Superior temporal gyrus (tissue), 1 donor: ENCODE results near the gene LACTBL1.
"Not testable (repeated sequence)": the region's sequence is repeated elsewhere in the genome, so short reads cannot be mapped to it uniquely, and the experiment has no call there.

ENCODE experiments used
- DNase-seq: peaks from one replicate; pipeline ENCODE4 v3.0.0-alpha.2; 2016; ENCODE audit errors: extremely low spot score

The LACTBL1 gene

DNA sequence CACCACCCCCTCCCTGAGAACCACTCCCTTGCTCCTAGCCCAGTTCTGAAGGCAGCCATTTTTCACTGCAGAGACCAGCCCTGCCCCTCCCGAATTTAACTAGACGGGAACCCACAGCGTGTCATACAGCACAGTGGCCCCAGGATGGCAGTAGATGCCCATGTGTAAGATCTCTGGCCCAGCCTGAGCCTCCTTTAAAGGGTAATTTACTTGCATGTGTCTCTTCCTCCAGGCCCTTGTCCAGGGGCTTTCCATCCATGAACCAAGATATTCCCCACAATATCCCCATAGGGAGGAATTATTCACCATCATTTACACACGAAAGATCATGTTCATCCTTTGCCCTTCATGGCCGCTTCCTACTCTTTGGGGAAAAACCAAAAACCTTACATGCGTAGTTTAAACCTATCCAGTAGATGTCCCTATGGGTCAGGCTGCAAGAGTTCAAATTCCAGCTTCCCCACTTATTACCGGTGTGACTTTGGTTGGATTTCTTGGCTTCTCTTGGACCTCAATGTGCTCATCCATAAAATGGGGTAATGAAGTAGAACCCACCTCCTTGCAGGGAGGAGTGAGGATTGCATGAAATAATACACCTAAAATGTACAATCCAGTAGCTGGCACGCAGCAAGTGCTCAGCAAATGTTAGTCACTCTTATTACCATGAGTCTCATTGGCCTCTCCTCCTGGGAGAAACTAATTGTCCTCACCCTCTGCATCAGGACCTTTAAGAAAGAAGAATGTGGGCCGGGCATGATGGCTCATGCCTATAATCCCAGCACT is 4.0 kb upstream of the LACTBL1 start:
- peak; percentile 73 for DNase-seq

DNA sequence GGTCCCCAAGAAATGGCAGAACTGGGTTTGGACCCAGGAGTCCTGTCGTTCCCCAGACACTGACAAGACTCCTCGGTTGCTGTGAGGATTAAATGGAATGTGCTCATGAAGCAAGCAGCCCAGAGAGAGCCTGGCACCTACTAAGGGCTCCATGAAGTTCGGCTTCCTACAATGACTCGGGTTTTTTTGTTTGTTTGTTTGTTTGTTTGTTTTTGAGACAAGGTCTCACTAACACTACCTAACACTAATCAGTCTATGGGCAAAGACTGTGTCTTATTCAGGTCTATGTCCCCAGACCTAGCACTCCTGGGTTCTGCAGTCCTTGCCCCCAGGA is 3.4 kb upstream of the LACTBL1 start:
- no peak for DNase-seq

DNA sequence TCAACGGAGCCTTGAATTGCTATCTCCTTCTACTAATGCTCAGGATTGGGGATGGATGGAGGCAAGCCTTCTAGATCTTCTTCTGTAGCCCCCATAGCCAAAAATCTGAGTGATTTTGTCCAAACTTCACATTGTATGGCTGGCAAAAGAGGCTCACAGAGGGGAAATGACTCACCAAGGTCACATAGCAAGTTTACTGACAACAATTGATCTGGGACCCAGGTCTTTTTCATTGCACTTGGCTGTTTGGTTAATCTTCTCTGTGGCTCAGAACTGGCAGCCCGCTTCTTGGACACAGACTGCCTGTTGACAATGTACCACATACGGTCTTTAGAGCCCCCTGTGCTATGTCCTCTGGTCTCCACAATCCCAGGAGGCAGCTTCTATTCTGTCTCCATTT is 3.0 kb upstream of the LACTBL1 start:
- no peak for DNase-seq

DNA sequence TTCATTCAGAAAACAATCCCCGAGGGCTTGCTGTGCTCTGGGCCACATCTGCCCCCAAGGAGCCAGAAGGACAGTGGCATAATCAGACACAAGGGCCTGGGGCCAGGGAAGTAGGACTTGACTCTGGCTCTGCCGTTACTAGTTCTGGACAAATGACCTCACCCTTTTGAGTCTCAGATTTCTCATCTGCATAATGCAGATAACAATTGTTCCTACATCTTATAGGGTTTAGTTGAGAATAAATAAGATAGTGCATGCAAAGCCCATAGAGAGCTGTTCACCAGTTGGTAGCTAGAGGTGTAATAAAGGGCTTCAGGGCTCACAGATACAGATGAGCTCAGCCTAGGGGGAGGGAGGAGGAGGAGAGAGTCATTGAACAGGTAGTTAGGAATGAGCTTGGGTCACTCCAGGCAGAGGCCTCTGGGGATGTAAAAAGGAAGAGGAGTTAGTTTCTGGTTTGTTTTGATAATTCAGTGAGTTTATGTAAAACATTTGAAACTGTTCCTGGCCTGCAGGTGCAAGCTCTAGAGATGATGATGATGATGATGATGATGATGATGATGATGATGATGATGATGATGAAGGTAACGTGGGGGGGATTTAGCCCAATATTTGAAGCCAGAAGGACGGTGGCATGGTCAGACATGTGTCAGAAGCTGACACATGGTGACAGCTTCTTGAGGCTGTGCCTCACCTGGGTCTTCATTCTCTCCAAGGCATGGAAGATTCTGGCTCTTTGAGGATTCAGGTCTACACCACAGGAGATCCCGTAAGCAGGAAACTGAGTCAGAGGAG is 858 bp downstream of the LACTBL1 start:
- no peak for DNase-seq

DNA sequence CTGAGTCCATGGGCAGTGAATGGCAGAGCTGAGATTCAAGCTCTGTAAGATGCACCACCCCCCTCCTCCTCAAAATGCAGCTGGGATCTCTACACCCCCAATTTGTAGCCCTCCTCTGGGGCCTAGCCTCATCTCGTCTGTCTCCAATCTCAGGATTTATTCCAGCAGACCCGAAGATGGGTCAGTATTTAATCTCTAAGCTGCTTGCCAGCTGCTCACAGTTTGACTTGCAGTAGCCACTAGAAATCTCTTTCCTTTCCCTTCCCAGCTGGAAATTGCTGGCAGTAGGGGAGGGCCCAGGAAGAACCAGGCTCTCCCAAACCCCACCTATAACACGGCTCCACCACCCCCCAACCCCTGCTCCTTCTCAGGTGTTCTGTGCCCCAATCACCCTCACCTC is 1.5 kb downstream of the LACTBL1 start:
- DNase-seq = no peak

DNA sequence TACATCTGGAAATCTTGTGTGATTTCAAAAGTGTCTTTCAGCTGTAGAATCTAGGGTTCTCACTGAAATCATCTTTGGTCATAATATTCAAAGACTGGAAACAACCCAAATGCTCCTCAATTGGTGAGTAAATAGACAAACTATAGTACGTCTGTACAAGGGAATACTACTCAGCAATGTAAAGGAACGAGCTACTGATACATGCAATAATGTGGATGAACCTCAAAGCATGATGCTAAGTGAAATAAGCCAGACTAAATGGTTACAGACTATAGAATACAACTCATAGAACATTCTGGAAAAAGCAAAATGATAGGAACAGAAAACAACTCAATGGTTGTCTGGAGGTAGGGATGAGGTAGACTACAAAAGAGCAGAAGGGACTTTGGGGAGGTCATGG is 2.6 kb downstream of the LACTBL1 start:
- DNase-seq = no peak

DNA sequence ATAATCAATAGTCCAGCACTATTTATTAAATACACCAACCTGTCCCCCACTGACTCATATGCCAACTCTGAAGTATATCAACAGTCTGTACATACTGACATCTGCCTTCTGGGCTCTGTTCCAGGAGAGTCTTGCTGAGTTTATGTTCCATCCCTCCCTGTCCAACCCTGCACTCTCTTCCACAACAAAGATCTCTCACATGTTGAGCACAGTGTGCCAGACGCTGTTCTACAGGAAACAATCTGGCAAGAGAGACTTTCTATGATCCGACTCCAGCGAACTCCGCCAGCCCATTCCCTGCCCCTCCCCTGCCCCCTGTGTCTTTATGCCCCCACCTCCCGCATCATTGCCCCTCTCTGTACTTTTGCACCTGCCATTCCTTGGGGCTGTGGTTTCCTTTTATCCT is 3.4 kb downstream of the LACTBL1 start:
- DNase-seq = no peak

DNA sequence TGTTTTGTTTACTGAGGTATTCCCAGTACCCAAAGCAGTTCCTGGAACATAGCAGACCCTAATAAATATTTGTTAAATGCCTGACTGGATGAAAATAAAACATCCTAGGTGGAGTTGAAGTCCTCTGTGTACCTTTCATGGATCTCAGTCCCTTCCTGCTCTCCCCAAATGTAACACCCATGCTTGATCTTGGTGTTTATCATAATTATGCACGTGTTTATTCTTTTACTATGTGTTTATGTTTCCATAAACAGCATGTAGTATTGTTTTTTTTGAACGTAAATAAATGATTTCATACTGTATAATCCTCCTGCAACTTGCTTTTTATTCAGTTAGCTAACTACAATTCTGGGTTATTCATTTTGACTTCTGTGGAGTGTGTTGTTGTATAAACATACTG is 4.8 kb downstream of the LACTBL1 start:
- no peak for DNase-seq

DNA sequence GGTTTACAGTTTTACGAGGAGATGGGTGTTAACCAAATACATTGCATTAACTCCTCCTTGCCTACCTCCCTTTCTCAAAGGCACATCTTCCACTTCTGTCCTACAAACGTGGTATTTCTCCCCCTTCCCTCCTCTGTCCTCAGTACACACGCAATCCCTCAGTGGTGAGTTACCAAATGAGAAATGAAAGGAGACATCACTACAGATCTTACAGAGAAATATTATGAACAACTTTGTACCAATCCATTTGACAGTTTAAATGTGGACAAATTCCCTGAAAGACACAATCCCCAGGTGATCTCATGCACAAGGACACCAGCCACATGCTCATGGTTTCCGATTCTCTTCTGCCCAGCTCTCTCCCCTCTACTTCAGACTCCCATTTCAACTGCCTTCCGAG is 6.4 kb downstream of the LACTBL1 start:
- DNase-seq = no peak

DNA sequence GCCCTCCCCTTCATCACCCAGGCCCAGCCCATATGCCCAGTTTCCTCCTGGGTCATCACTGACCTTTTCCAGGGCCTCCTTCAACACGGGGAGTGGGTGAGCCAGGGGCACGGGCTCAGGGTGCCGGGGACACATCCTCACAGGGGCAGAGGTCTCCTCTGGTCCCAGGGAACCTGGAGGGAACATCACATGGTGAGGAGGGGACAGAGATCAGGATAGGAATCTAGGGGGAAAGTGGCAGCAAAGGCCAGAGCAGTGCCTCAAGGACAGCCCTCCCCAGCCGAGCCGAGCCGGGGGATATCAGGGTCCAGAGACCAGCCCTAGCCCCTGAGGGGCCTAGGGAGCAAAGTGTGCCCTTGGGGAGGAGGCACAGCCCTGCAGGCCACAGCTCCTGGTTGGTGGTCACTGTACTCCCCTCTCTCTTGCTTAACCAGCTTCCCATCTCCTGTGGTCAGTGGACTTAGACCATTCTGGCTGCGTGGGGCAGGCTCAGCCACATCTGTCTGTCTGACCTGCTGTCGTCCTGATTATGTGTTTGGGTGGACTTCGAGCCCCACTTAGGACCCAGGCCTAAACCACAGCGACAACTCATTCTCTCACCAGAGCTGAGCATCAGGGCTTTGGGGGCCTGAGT is 9.5 kb downstream of the LACTBL1 start:
- no peak for DNase-seq

DNA sequence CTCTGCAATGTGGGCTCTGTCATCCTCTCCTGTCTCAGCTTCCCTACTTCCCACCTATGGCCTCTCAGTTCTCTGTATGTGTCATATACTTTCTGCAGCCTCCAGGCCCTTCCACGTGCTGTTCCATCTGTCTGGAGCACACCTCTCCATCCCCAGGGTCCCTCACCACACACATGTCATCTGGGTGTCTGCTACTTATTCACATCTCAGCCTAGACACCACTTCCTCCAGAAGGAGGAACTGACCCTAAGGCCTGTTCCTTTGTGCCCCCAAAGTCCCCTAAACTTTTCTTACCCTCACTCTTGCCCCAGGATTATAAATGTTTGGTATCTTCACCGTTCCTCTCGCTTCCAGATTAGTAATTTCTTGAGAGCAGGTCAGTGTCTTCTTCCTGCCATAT is 10.1 kb downstream of the LACTBL1 start:
- DNase-seq = no peak

DNA sequence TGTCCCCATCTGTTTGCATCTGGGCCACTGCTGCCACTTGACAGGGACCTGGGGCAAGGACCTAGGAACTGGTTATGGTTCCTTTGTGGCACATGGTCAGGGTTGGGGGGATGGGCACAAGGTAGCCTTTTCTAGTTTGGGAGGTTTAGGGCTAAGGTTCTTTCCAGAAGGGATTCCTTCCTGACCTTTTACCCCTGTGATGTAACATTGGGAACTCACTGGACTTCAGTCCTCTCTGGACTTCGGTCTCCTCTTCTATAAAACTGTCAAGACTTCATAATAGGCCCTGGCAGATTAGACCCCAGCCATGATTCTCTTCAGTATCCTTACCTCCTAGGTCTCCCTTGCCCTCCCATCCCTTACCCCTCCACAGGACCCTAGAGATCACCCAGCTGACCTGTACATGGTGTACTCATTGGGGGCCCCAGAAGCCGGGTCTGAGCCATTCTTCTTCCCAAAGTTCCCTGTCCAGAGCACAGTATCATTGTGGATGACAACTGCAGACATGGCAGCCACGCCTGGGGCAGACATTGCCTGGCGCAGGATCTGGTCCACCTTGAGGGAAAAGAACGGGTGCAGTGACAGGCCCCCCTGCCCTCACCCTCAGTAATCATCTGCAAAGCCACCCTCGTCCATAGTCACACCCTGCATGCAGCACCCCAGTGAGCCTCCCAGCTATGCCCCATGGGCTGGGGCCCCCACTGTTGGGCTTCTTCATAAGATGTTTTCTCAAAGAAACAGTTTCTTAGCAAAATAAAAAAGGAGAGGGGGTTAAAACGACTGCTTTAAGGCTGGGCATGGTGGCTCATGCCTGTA is 12.9 kb downstream of the LACTBL1 start:
- DNase-seq = no peak

DNA sequence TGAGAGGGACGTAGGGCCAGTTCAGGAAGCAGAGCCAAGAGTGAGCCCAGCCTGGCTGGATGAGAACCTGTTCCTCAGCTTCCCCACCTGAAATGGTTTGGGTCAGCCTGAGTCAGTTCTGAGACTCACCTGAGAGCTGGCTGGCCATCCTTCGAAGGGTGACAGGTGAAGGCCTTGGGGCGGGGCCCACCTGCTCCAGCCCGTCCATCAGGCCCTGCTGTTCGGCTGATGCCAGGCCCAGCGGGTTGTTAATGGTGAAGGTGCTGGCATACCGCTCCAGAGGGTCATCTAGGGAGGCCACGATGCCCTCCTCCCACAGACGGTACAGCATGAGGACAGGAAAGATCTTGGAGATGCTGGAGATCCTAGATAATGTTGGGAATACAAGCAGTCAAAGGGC is 14.1 kb downstream of the LACTBL1 start:
- DNase-seq = no peak

DNA sequence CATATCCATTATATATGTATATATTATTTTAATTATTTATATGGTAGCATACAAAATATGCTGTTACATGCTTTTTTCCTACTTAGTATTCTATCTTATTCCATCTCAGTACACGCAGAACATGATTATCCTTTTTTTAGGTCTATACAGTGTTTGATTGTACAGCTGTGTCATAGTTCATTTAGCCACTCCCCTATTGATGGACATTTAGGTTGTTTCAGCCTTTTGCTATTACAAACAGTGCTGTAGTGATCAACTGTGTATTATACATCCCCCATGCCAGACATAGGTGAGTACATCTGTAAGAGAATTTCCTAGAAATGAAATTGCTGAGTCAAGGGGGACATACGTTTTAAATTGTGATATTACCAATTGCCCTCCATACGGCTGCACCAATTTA is 15.6 kb downstream of the LACTBL1 start:
- no peak for DNase-seq

DNA sequence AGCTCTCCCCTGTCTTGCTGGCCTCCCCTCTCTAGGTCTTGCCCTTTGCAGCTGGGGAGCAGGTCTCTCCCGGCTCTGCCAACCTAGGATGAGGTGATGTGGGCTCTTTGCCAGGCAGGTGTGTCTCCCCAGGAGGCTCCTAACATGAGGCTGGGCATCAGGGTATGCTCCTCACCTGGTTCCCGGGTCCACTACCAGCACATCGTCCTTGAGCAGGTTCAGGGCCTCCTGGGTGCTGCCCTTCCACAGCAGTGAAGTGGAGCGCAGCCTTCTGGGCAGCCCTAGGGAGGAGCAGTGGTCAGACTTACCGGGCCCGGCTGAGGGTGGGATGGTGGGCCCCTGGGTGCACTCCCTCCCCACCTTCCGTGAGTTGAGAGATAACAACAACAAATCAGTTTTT is 17.5 kb downstream of the LACTBL1 start:
- DNase-seq = no peak

DNA sequence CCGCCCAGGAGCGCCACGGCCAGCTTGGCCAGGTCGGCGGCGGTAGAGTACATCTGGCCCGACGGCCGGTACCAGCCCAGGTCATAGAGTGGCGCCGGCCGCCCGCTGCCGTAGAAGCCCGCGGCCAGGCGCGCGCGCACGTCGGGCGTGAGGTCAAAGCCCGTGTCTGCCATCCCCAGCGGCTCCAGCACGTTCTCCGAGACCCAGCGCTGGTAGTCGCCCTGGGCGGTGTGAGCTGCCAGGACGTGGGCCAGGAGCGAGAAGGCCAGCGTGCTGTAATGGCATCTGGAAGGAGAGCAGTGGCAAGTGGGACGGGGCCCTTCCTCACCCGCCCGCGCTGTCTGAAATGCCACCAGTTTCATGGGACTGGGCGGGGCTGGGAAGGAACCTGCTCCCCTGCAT is 18.9 kb downstream of the LACTBL1 start:
- DNase-seq = no peak

DNA sequence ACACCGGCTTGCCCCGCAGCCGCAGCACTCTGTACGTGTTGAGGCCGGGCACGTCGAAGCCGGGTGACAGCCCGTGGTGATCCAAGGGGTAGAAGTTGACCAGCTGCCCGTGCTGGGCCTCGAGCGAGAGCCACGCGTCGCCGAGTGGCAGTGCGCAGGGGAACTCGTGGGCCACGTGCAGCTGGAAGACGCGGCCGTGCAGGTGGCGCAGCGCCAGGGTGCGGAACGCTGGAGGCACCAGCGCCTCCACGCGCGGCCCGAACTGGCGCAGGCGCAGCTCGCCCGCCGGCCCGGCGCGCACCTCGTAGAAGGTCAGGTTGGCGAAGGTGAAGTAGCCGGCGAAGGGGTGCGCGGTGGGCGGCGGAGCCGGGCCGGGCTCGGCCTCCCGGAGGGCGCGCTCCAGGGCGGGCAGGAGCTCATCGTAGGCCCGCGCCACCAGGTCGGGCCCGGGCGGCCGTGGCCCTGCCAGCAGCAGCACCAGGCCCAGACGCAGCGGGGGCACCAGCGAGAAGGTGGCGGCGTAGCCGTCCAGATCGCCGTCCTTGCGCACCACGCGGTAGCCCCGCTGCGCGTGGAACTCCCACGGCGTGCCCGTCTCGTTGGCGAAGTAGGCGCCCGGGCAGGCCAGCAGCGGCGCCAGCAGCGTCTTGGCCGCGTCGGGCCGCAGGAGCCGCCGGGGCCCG is 19.5 kb downstream of the LACTBL1 start:
- no peak for DNase-seq

DNA sequence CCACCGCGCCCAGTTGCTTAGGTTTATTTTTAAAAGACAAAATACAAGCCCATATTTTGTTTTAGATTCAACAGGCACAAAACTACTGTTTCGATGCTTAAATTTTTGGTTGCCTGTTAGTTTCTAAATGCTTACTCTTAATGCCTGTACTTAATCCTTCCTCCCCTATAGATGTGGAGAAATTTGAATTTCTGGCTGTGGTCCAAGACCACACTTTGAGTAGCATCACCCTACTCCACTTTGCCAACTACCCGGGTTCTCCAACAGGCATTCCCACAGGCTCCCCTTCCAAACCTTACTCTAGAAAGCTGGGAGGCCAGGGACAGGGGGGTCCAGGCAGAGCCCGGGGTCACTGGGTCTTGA is 20.0 kb downstream of the LACTBL1 start:
- DNase-seq = no peak

DNA sequence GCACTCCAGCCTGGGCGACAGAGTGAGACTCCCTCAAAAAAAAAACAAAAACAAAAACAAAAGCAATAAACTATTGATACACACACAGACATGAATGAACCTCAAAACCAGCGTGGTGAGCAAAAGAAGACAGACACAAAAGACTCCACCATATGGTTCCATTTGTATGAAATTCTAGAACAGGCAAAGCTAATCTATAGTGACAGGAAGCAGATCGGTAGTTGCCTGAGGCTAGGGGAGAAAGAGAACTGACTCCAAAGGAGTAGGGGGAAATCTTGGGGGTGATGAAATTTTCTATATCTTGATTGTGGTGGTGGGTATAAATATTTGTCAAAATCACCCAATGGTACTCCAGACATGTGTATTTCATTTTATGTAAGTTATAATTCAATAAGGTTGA is 20.9 kb downstream of the LACTBL1 start:
- no peak for DNase-seq

DNA sequence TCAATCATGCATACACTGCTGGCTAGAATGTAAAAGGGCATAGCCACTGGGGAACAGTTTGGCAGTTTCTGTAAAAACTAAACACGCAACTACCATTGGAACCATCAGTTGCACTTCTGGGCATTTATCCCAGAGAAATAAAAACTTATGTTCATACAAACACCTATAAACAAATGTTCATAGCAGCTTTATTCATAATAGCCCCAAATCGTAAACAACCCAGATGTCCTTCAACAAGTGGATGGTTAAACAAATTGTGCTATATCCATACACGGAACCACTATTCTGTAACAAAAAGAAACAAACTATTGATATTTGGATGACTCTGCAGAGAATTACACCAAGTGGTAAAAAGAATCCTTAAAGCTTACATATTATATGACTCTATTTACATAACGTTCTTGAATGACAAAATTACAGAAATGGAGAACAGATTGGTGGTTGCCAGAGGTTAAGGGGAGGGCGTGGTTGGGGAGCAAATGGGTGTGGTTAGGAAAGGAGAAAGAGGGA is 22.8 kb downstream of the LACTBL1 start:
- no peak for DNase-seq

DNA sequence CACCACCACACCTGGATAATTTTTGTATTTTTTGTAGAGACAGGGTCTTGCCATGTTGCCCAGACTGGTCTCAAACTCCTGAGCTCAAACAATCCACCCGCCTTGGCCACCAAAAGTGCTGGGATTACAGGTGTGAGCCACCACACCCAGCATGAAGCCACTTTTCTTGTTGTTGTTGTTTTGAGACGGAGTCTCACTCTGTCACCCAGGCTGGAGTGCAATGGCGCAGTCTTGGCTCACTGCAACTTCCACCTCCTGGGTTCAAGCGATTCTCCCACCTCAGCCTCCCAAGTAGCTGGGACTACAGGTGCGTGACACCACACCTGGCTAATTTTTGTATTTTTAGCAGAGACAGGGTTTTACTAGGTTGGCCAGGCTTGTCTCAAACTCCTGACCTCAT is 27.5 kb downstream of the LACTBL1 start:
- not testable (repeated sequence) for DNase-seq
